HG03520 (cell line): ENCODE measurements around the gene PHF19.

Experiments used
- ATAC-seq: cut with Tn5 transposase; IDR thresholded peaks from one replicate; pipeline ENCODE4 v1.9.1; 2021; ENCODE audit warnings: mild to moderate bottlenecking, moderate library complexity; ENCODE audit not compliant: unreplicated experiment

The PHF19 gene

DNA sequence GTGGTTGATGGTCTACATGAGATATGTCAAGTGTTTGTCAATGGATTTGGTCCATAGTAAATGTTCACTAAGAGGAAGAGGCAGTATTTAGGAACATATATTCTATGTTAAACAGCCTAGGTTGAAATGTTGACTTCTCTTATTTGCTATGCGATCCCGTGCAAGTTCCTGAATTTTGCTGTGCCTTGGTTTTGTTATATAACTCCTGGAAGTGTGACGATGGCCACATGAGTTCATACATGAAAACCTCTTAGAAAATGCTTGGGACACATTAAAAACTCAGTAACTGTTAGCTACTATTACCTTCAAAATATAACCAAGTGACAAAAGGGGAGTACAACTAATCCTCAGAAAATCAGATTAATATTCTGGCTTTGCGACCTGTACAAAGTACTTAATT, 61.9 kb downstream of the PHF19 start:
- ATAC-seq: no peak

DNA sequence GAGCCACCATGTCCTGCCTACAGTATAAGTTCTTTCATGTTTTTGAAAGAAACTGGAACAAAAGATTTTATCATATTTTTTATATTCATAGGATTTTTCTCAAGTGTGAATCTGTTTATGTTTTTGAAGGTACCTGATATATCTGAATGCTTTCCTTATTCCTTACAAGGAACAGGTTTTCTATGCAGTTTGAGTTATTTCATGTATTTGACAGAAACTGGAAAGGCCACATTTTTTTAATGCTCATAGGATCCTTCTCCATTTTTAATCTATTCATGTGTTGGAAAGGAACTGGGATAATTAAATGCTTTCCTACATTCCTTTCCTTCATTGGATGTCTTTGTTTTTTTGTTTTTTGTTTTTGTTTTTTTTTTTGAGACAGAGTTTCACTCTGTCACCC, 68.1 kb downstream of the PHF19 start:
- no peak for ATAC-seq

DNA sequence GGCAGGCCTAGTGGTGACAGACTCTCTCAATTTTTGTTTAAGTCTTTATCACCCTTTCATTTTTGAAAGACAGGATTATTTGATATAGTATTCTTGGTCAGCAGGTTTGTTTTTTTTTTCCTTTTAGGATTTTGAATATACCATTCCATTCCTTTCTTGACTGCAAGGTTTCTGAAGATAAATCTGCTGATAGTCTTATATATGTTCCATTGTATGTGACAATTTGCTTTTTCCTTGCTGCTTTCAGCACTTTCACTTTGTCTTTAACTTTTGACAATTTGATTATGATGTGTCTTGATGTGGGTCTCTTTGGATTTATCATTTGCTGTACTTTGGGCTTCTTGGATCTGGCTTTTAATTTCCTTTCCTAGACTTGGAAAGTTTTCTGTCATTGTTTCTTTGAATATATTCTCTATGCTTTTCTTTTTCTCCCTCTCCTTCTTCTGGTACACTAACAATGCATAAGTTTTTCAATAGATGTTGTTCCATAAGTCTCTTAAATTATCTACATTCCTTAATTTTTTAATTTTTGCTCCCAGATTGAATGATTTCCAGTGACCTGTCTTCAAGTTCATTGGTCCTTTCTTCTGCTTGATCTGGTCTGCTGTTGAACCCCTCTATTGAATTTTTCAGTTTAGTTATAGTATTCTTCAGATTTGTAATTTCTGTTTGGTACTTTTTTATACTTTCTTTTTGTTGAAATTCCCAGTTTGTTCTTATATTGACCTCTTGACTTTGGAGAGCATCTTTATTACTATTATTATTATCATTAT, 69.2 kb downstream of the PHF19 start:
- ATAC-seq: no peak
